BJ (cell line): Measurements from ENCODE around the gene SLC24A4. TPM values are rescaled to one million over a fixed set of nuclear protein-coding genes. Genes with fewer than 3 reads are reported as not detected.

ENCODE experiments used
- CTCF ChIA-PET: fragments of 350-600 bp; formaldehyde crosslinking; extraction: SDS; loops from one replicate; lab custom pipeline; 2021; ENCODE audit warnings: antibody characterized with exemption, inconsistent platforms; lab: Yijun Ruan, JAX
- POLR2A ChIA-PET: fragments of 300-600 bp; sonication (Branson Sonifier 250); formaldehyde crosslinking; extraction: SDS; loops from one replicate; lab custom pipeline; 2021; ENCODE audit warnings: antibody characterized with exemption; lab: Charles Lee
- DNase-seq: peaks from one replicate; pipeline ENCODE4 v3.0.0-alpha.2; 2011; ENCODE audit warnings: low read depth
- H3K27me3 ChIP-seq: 2 replicates; pipeline ENCODE4 v1.6.0; 2011; ENCODE audit warnings: low read length; ENCODE audit not compliant: control insufficient read depth, insufficient read depth
- H3K36me3 ChIP-seq: 2 replicates; pipeline ENCODE4 v1.5.1; 2011; ENCODE audit warnings: low read length; ENCODE audit not compliant: control insufficient read depth, insufficient read depth
- H3K4me3 ChIP-seq: 2 replicates; pipeline ENCODE4 v1.5.1; 2011; ENCODE audit warnings: low read depth, mild to moderate bottlenecking, control low read depth, low read length
- CTCF ChIP-seq: IDR thresholded peaks from 2 replicates; pipeline ENCODE4 v1.5.1; 2011; ENCODE audit warnings: low read depth, mild to moderate bottlenecking, control low read depth, inconsistent platforms, low read length, moderate library complexity; ENCODE audit not compliant: insufficient read depth
- polyA plus RNA-seq: library from polyadenylated mRNA; depleted of rRNA; stranded (reverse); fragments of >200 nt; gene quantifications from 2 replicates; pipeline ENCODE4 v1.2.3, GENCODE V29; 2011

Gene SLC24A4
- polyA plus RNA-seq, 1 experiment = not detected

DNA sequence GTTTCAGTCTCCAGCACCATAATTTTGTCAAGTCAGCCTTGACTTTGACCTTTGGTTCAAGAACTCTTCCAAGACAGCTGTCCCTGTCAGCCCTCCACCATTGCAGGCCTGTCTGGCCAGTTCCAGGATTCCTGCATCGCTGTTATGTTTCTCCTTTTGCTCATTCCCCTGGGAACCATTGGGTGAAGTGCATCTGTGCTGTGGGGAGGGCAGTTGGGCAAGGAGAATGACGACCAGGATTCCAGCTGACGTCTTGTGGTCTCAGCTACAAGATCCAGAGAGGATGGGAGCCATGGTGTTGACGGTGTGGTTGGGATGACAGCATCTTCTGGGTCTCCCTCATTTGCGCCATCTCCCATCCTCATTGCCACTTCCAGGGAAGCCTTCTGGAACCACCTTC lies 45.9 kb upstream of the SLC24A4 start:
- ChIA-PET POLR2A (no interaction called here), CTCF (no interaction called here)
- no peak for TF ChIP-seq CTCF
- DNase-seq = no peak
- H3K36me3 ChIP-seq = no peaks in the 10 kb centered on the region
- H3K27me3 ChIP-seq = peaks cover 2% of the 10 kb centered on the region
- H3K4me3 ChIP-seq = no peak overlapping the region

GRCh38 chr14:92280554-92281262 lies 42.3 kb upstream of the SLC24A4 start:
- CTCF ChIA-PET = no interaction called here
- TF ChIP-seq CTCF = no peak
- Histone ChIP-seq H3K4me3 (no peak overlapping the region), H3K27me3 (no peaks in the 10 kb centered on the region; the same call in 1 of the 2 replicates), H3K36me3 (no peaks in the 10 kb centered on the region)
- POLR2A ChIA-PET = no interaction called here
- no peak for DNase-seq

DNA sequence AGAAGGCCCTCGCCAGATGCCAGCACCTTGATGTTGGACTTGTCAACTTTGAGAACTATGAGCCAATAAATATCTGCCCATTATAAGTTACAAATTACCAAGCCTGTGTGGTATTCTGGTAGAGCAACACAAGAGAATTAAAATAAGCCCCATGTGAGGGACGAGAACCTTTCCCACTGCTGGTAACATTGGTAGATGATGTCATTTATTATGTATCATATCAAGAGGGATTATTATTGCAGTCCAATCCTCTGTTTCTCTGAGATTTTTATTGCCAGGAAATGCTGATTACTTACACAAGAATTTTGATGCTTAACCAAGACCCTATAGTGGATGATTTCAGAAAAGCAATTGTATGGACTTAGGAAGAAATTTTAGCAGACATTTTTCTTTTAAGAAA lies 40.3 kb upstream of the SLC24A4 start:
- TF ChIP-seq CTCF = no peak
- Histone ChIP-seq H3K4me3 (no peak overlapping the region), H3K36me3 (no peaks in the 10 kb centered on the region), H3K27me3 (no peaks in the 10 kb centered on the region)
- CTCF ChIA-PET = no interaction called here
- DNase-seq = no peak
- POLR2A ChIA-PET = no interaction called here

DNA sequence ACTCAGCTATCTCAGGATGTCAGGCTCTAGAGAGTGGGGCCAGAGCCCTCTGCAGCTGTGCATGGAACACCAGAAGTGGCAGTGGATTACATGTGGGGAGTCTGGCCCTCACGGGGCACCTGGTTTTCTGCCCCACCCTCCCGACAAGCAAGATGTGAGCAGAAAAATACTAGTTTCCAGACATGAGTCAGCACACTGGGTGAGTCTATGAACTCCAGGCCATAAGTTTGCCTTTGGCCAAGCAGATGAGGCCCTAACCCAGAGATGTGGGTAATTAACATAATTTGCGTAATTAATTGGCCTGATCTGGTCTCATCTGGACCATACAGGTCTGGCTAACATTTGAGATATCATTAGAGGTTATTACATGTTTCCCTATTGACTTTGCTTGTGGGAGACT lies 37.7 kb upstream of the SLC24A4 start:
- POLR2A ChIA-PET = no interaction called here
- DNase-seq = no peak
- H3K36me3 ChIP-seq = no peaks in the 10 kb centered on the region
- no peak for TF ChIP-seq CTCF
- H3K27me3 ChIP-seq = no peaks in the 10 kb centered on the region
- H3K4me3 ChIP-seq = no peak overlapping the region
- CTCF ChIA-PET = no interaction called here

DNA sequence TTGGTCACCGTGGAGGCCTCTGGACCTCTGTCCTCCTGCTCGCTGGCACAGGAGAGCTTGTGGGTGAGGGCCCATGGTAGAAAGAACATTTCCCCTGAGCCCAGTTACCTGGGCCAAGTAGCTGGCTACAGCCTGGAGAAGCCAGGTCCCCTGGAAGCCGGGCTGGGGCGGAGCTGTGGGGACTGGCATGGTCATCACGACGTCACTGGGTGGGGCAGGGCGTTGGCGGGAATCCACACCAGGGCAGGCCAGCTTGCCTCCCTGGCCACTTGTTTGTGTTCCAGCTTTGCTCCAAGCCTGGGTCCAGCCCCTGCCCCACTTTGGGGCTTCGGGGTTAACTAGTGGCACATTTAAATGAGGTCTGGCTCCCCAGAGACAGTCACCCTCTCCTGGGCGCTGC lies 35.0 kb upstream of the SLC24A4 start:
- no peaks in the 10 kb centered on the region for H3K27me3 ChIP-seq
- ChIA-PET POLR2A (no interaction called here), CTCF (no interaction called here)
- TF ChIP-seq CTCF = no peak
- DNase-seq = no peak
- H3K36me3 ChIP-seq = no peaks in the 10 kb centered on the region
- no peak overlapping the region for H3K4me3 ChIP-seq
